GM23338 (cell line): ENCODE data around the gene KRTAP23-1. TPM values are rescaled to one million over a fixed set of nuclear protein-coding genes. Genes with fewer than 3 reads are reported as not detected.

ENCODE experiments used
- ATAC-seq: fragments of 200-7000 bp; cut with Tn5 transposase; 3 replicates; pipeline ENCODE4 v1.9.1; 2020
- DNase-seq: peaks from one replicate; pipeline ENCODE4 v3.0.0-alpha.2; 2015; ENCODE audit warnings: low spot score
- H2AFZ ChIP-seq: fragments of 200-600 bp; sonication (generic); 2 replicates; pipeline ENCODE4 v1.8.0; 2016; ENCODE audit warnings: antibody characterized with exemption, mild to moderate bottlenecking, moderate library complexity
- H3F3A ChIP-seq: fragments of 200-600 bp; sonication (generic); replicated peaks from 2 replicates; pipeline ENCODE4 v1.8.0; 2017; ENCODE audit warnings: antibody characterized with exemption, mixed run types, low read depth
- H3K27ac ChIP-seq: fragments of 200-600 bp; sonication (generic); 2 replicates; pipeline ENCODE4 v1.6.1; 2016; ENCODE audit warnings: low read depth
- H3K27me3 ChIP-seq: fragments of 200-600 bp; sonication (generic); 2 replicates; pipeline ENCODE4 v1.8.0; 2016; ENCODE audit warnings: mild to moderate bottlenecking, mixed run types, moderate library complexity; ENCODE audit not compliant: insufficient read depth
- H3K36me3 ChIP-seq: fragments of 200-600 bp; sonication (generic); 2 replicates; pipeline ENCODE4 v1.8.0; 2016; ENCODE audit warnings: mild to moderate bottlenecking; ENCODE audit not compliant: insufficient read depth
- H3K4me1 ChIP-seq: fragments of 200-600 bp; sonication (generic); 2 replicates; pipeline ENCODE4 v1.8.0; 2016; ENCODE audit warnings: mild to moderate bottlenecking, moderate library complexity; ENCODE audit not compliant: insufficient read depth
- H3K4me2 ChIP-seq: fragments of 200-600 bp; sonication (generic); 2 replicates; pipeline ENCODE4 v1.7.1; 2017; ENCODE audit warnings: mixed run types
- H3K4me3 ChIP-seq: fragments of 200-600 bp; sonication (generic); 2 replicates; pipeline ENCODE4 v1.6.1; 2016; ENCODE audit warnings: mixed run types
- H3K79me2 ChIP-seq: fragments of 200-600 bp; sonication (generic); replicated peaks from 2 replicates; pipeline ENCODE4 v1.8.0; 2017; ENCODE audit warnings: mild to moderate bottlenecking; ENCODE audit not compliant: insufficient read depth
- H3K9me2 ChIP-seq: fragments of 200-600 bp; sonication (generic); 2 replicates; pipeline ENCODE4 v1.8.0; 2017; ENCODE audit not compliant: insufficient read depth
- H4K20me1 ChIP-seq: fragments of 200-600 bp; sonication (generic); replicated peaks from 2 replicates; pipeline ENCODE4 v1.8.0; 2017; ENCODE audit warnings: mild to moderate bottlenecking; ENCODE audit not compliant: insufficient read depth
- H3K27ac Mint-ChIP-seq: 2 replicates; pipeline ENCODE4 v1.8.0; 2020; ENCODE audit warnings: inconsistent platforms, mild to moderate bottlenecking, moderate library complexity, mixed read lengths
- H3K27me3 Mint-ChIP-seq: 3 replicates; pipeline ENCODE4 v1.8.0; 2022; ENCODE audit warnings: low read depth, mild to moderate bottlenecking, moderate library complexity, mixed read lengths, inconsistent platforms; ENCODE audit not compliant: insufficient read depth, poor library complexity
- H3K36me3 Mint-ChIP-seq: 3 replicates; pipeline ENCODE4 v1.8.0; 2021; ENCODE audit warnings: low read depth, mild to moderate bottlenecking, inconsistent platforms, moderate library complexity, mixed read lengths
- H3K4me1 Mint-ChIP-seq: 3 replicates; pipeline ENCODE4 v1.8.0; 2020; ENCODE audit warnings: mild to moderate bottlenecking, inconsistent platforms, mixed read lengths
- H3K4me3 Mint-ChIP-seq: 3 replicates; pipeline ENCODE4 v1.8.0; 2021; ENCODE audit warnings: moderate library complexity, mild to moderate bottlenecking, inconsistent platforms, mixed read lengths
- H3K9me3 Mint-ChIP-seq: 3 replicates; pipeline ENCODE4 v1.8.0; 2020; ENCODE audit warnings: moderate library complexity, mild to moderate bottlenecking, inconsistent platforms, mixed read lengths
- ETS1 ChIP-seq: IDR thresholded peaks from 2 replicates; pipeline ENCODE4 v1.6.1; 2016; ENCODE audit warnings: antibody characterized with exemption
- JUNB ChIP-seq: IDR thresholded peaks from one replicate; pipeline ENCODE4 v1.6.1; 2016; ENCODE audit warnings: antibody characterized with exemption; ENCODE audit not compliant: unreplicated experiment
- NANOG ChIP-seq: IDR thresholded peaks from 2 replicates; pipeline ENCODE4 v1.6.1; 2016; ENCODE audit warnings: antibody characterized with exemption, borderline replicate concordance
- POLR2AphosphoS5 ChIP-seq: IDR thresholded peaks from 2 replicates; pipeline ENCODE4 v1.6.1; 2016; ENCODE audit warnings: antibody characterized with exemption, low read depth
- REST ChIP-seq: IDR thresholded peaks from one replicate; pipeline ENCODE4 v1.6.1; 2018; ENCODE audit warnings: antibody characterized with exemption; ENCODE audit not compliant: unreplicated experiment
- ZNF331 ChIP-seq: fragments of 250-450 bp; sonication (Bioruptor Pico); IDR thresholded peaks from 2 replicates; pipeline ENCODE4 v1.5.0; 2020; ENCODE audit warnings: low read depth, mild to moderate bottlenecking, moderate library complexity
- ZNF462 ChIP-seq: fragments of 250-450 bp; sonication (Bioruptor Pico); IDR thresholded peaks from 2 replicates; pipeline ENCODE4 v1.5.0; 2020; ENCODE audit warnings: mild to moderate bottlenecking, moderate library complexity
- polyA plus RNA-seq: library from polyadenylated mRNA; unstranded; fragments of >200 nt; fragmentation: Nextera tagmentation; extraction: Ambion mirVana; gene quantifications from 2 replicates; pipeline ENCODE4 v1.2.1, GENCODE V29; 2016
- total RNA-seq: library from RNA; depleted of rRNA; stranded (reverse); fragments of >200 nt; shearing (Covaris generic); gene quantifications from 2 replicates; pipeline ENCODE4 v1.2.3, GENCODE V29; 2014

KRTAP23-1 gene
- total and polyA plus RNA-seq, 2 experiments from 2014 or later: not detected

- Histone ChIP-seq H3K79me2 (no peaks in the 10 kb centered on the region), H2AFZ (no peak overlapping the region), H3K36me3 (no peaks in the 10 kb centered on the region), H3K4me3 (no peak overlapping the region), H3K27ac (no peak overlapping the region), H3K4me1 (peaks cover 16% of the 10 kb centered on the region), H4K20me1 (no peaks in the 10 kb centered on the region), H3K4me2 (no peak overlapping the region), H3K27me3 (no peaks in the 10 kb centered on the region), H3F3A (no peaks in the 10 kb centered on the region), H3K9me2 (peaks cover 2% of the 10 kb centered on the region; the same call in 1 of the 2 replicates)
- DNase-seq: no peak
- Mint-ChIP-seq H3K27ac (no peak overlapping the region), H3K27me3 (no peaks in the 10 kb centered on the region), H3K4me1 (peaks cover 17% of the 10 kb centered on the region), H3K36me3 (no peaks in the 10 kb centered on the region), H3K9me3 (no peaks in the 10 kb centered on the region), H3K4me3 (no peak overlapping the region)
- TF ChIP-seq ETS1 (no peak), REST (no peak), JUNB (no peak), ZNF331 (CRISPR knock-in tag) (no peak), NANOG (no peak), POLR2AphosphoS5 (no peak), ZNF462 (CRISPR knock-in tag) (no peak)
- no peak for ATAC-seq
Observed at GRCh38 chr21:30351534-30351933, 3.1 kb upstream of the KRTAP23-1 start.
